ENCODE data around the gene TXNRD1.
"Not testable (repeated sequence)": the region's sequence is repeated elsewhere in the genome, so short reads cannot be mapped to it uniquely, and the experiment has no call there.

TXNRD1 gene

GRCh38 chr12:104329707-104330532, 114.3 kb downstream of the TXNRD1 start:
- TF ChIP-seq CTCF (IDR thresholded peaks at IDR 0.05; ENCODE audit: low read depth, low read length), result no peak
- no peak for DNase-seq (ENCODE audit: low read depth in 2 of 2)
- no peak overlapping the region for H3K4me3 ChIP-seq (replicated peaks in 1 of 2; ENCODE audit: low read depth in 2 of 2, low read length in 2 of 2)

GRCh38 chr12:104331376-104331775, 115.8 kb downstream of the TXNRD1 start:
- no peak for TF ChIP-seq CTCF (IDR thresholded peaks at IDR 0.05; ENCODE audit: low read depth, low read length)
- DNase-seq (ENCODE audit: low read depth in 2 of 2), result no peak
- no peak overlapping the region for H3K4me3 ChIP-seq (replicated peaks in 1 of 2; ENCODE audit: low read depth in 2 of 2, low read length in 2 of 2)

GRCh38 chr12:104332273-104332672, 116.7 kb downstream of the TXNRD1 start:
- not testable (repeated sequence) for DNase-seq (ENCODE audit: low read depth in 2 of 2); H3K4me3 ChIP-seq (replicated peaks in 1 of 2; ENCODE audit: low read depth in 2 of 2, low read length in 2 of 2)

GRCh38 chr12:104333692-104334255, 118.2 kb downstream of the TXNRD1 start:
- no peak for TF ChIP-seq CTCF (IDR thresholded peaks at IDR 0.05; ENCODE audit: low read depth, low read length)
- no peak overlapping the region for H3K4me3 ChIP-seq (replicated peaks in 1 of 2; ENCODE audit: low read depth in 2 of 2, low read length in 2 of 2)
- DNase-seq (ENCODE audit: low read depth in 2 of 2), result no peak

- H3K4me3 ChIP-seq (replicated peaks in 1 of 2; ENCODE audit: low read depth in 2 of 2, low read length in 2 of 2), result no peak overlapping the region
- DNase-seq (ENCODE audit: low read depth in 2 of 2), result peak in 1 of 2 donors; percentile 54
- TF ChIP-seq CTCF (IDR thresholded peaks at IDR 0.05; ENCODE audit: low read depth, low read length), result no peak
These were observed 119.0 kb downstream of the TXNRD1 start for GRCh38 chr12:104334581-104334980.

GRCh38 chr12:104336115-104336514, 120.5 kb downstream of the TXNRD1 start:
- no peak for TF ChIP-seq CTCF (IDR thresholded peaks at IDR 0.05; ENCODE audit: low read depth, low read length)
- no peak for DNase-seq (ENCODE audit: low read depth in 2 of 2)
- H3K4me3 ChIP-seq (replicated peaks in 1 of 2; ENCODE audit: low read depth in 2 of 2, low read length in 2 of 2), result no peak overlapping the region

GRCh38 chr12:104337030-104337558, 121.5 kb downstream of the TXNRD1 start:
- no peak for TF ChIP-seq CTCF (IDR thresholded peaks at IDR 0.05; ENCODE audit: low read depth, low read length)
- no peak for DNase-seq (ENCODE audit: low read depth in 2 of 2)
- no peak overlapping the region for H3K4me3 ChIP-seq (replicated peaks in 1 of 2; ENCODE audit: low read depth in 2 of 2, low read length in 2 of 2)

Measured in cardiac fibroblast (primary cell).